Prostate gland (tissue), 2 donors: ENCODE results near the gene ANKRD63.

Experiments
- CTCF ChIP-seq, 4 experiments: fragments of 200-600 bp in 2 of 4; fragments of 450-650 bp in 2 of 4; sonication (generic) in 2 of 4; IDR thresholded peaks; 1 replicate in 3 of 4; 2 replicates in 1 of 4; pipeline ENCODE4 v1.5.1; 2016 to 2019; ENCODE audit warnings: antibody characterized with exemption in 4 of 4, mild to moderate bottlenecking in 2 of 4, moderate library complexity in 2 of 4
- POLR2A ChIP-seq: fragments of 450-650 bp; IDR thresholded peaks from one replicate; pipeline ENCODE4 v1.6.1; 2016; ENCODE audit warnings: antibody characterized with exemption, mild to moderate bottlenecking
- POLR2AphosphoS5 ChIP-seq: sonication (generic); formaldehyde crosslinking; IDR thresholded peaks from one replicate; pipeline ENCODE4 v1.6.1; 2017; ENCODE audit warnings: antibody characterized with exemption

- TF ChIP-seq CTCF (IDR thresholded peaks at IDR 0.05) (no peak), POLR2A (no peak), POLR2AphosphoS5 (no peak)
These were observed 5.1 kb upstream of the ANKRD63 start for GRCh38 chr15:40287968-40288367.
